C4-2B (cell line): ENCODE measurements around the gene MAML3.

Experiments
- CTCF ChIP-seq: fragments of 450-650 bp; conservative IDR thresholded peaks from 2 replicates; pipeline ENCODE4 v1.5.1; 2017; ENCODE audit warnings: mild to moderate bottlenecking
- ZFX ChIP-seq: fragments of 450-650 bp; IDR thresholded peaks from 2 replicates; pipeline ENCODE4 v1.6.1; 2017

- no peak for TF ChIP-seq CTCF
- no peak for TF ChIP-seq ZFX
These were observed 2.3 kb downstream of the MAML3 start for GRCh38 chr4:140151699-140152012.
